Measurements from ENCODE around the gene FAM200B. TPM values are rescaled to one million over a fixed set of nuclear protein-coding genes. Genes with fewer than 3 reads are reported as not detected.

Gene FAM200B
- polyA plus RNA-seq, 1 of the 3 experiments (the other 2 are of a cell fraction), result 46.3 TPM

GRCh38 chr4:15717657-15718416, 36.2 kb downstream of the FAM200B start:
- Histone ChIP-seq H3K4me2 (no peak overlapping the region), H3K27ac (ENCODE audit: low read depth in 2 of 2, low read length in 1 of 2) (no peak overlapping the region), H3K4me1 (ENCODE audit: control insufficient read depth in 1 of 2, insufficient read depth in 2 of 2, low read depth in 1 of 2, low read length in 1 of 2) (peaks cover 0 to 13% of the 10 kb centered on the region in 2 experiments; a peak in 2 of 4 replicates), H4K20me1 (ENCODE audit: insufficient read depth) (no peaks in the 10 kb centered on the region), H3K27me3 (ENCODE audit: insufficient read depth) (no peaks in the 10 kb centered on the region), H3K4me3 (ENCODE audit: low read depth in 2 of 2, low read length in 1 of 2) (no peak overlapping the region), H2AFZ (ENCODE audit: low read depth) (peak overlapping the region; percentile 12), H3F3A (replicated peaks; ENCODE audit: insufficient read depth) (no peaks in the 10 kb centered on the region), H3K79me2 (ENCODE audit: insufficient read depth) (no peaks in the 10 kb centered on the region), H3K36me3 (replicated peaks in 1 of 2; ENCODE audit: control insufficient read depth in 1 of 2, insufficient read depth in 2 of 2, low read length in 1 of 2) (no peaks in the 10 kb centered on the region), H3K9ac (no peak overlapping the region), H3K9me2 (no peaks in the 10 kb centered on the region), H3K9me3 (no peaks in the 10 kb centered on the region)
- WGBS (ENCODE audit: low lambda C conversion rate), result 94% methylated on average over 3 of the region's 3 CpGs
- CTCF ChIA-PET, result interaction anchor here (0.7 to 3.8 kb wide), 3 partner anchors 33 to 238 kb away, joined by 3 to 14 read pairs (median 3); no protein-coding TSS in a partner anchor
- no peak for DNase-seq
- POLR2A ChIA-PET, result no interaction called here
- no peak for TF ChIP-seq NFIC (IDR thresholded peaks at IDR 0.05; ENCODE audit: borderline replicate concordance)
- TF ChIP-seq SMC3 (IDR thresholded peaks at IDR 0.05; ENCODE audit: low read depth, low read length), result no peak
- no peak for TF ChIP-seq MEF2A (IDR thresholded peaks at IDR 0.05; ENCODE audit: borderline replicate concordance, low read depth)
- no peak for TF ChIP-seq GATA2 (CRISPR knock-in tag; IDR thresholded peaks at IDR 0.05)
- no peak for TF ChIP-seq TAF1 (IDR thresholded peaks at IDR 0.05; ENCODE audit: borderline replicate concordance, low read depth, low read length)
- TF ChIP-seq USF2 (IDR thresholded peaks at IDR 0.05; ENCODE audit: borderline replicate concordance, low read depth, low read length), result no peak

GRCh38 chr4:15718465-15718864, 36.8 kb downstream of the FAM200B start:
- ChIA-PET CTCF (interaction anchor here (3.8 kb wide), 1 partner anchor 87 kb away, joined by 14 read pairs; no protein-coding TSS in a partner anchor), POLR2A (no interaction called here)
- DNase-seq, result no peak
- H3K4me3 ChIP-seq (ENCODE audit: low read depth in 2 of 2, low read length in 1 of 2), result no peak overlapping the region
- no peaks in the 10 kb centered on the region for H3K27me3 ChIP-seq (ENCODE audit: insufficient read depth)
- no peak overlapping the region for H3K27ac ChIP-seq (ENCODE audit: low read depth in 2 of 2, low read length in 1 of 2)
- H4K20me1 ChIP-seq (ENCODE audit: insufficient read depth), result no peaks in the 10 kb centered on the region
- 89% methylated on average over 5 of the region's 5 CpGs for WGBS (ENCODE audit: low lambda C conversion rate)
- no peaks in the 10 kb centered on the region for H3K79me2 ChIP-seq (ENCODE audit: insufficient read depth)
- no peak overlapping the region for H3K9ac ChIP-seq
- no peaks in the 10 kb centered on the region for H3F3A ChIP-seq (replicated peaks; ENCODE audit: insufficient read depth)
- no peak overlapping the region for H3K4me2 ChIP-seq
- H2AFZ ChIP-seq (ENCODE audit: low read depth), result no peak overlapping the region
- no peaks in the 10 kb centered on the region for H3K9me3 ChIP-seq
- peaks cover 0 to 13% of the 10 kb centered on the region in 2 experiments; a peak in 2 of 4 replicates for H3K4me1 ChIP-seq (ENCODE audit: control insufficient read depth in 1 of 2, insufficient read depth in 2 of 2, low read depth in 1 of 2, low read length in 1 of 2)
- H3K9me2 ChIP-seq, result no peaks in the 10 kb centered on the region
- H3K36me3 ChIP-seq (replicated peaks in 1 of 2; ENCODE audit: control insufficient read depth in 1 of 2, insufficient read depth in 2 of 2, low read length in 1 of 2), result no peaks in the 10 kb centered on the region
- no peak for TF ChIP-seq SMC3 (IDR thresholded peaks at IDR 0.05; ENCODE audit: low read depth, low read length)
- TF ChIP-seq EZH2phosphoT487 (IDR thresholded peaks at IDR 0.05; ENCODE audit: borderline replicate concordance, low read depth), result no peak
- TF ChIP-seq NRF1 (IDR thresholded peaks at IDR 0.05; ENCODE audit: low read depth, low read length), result no peak
- no peak for TF ChIP-seq ELF1 (IDR thresholded peaks at IDR 0.05)
- no peak for TF ChIP-seq PBX3 (IDR thresholded peaks at IDR 0.05)
- TF ChIP-seq TCF12 (IDR thresholded peaks at IDR 0.05), result no peak
- TF ChIP-seq USF1 (IDR thresholded peaks at IDR 0.05; ENCODE audit: borderline replicate concordance, low read depth), result no peak
- TF ChIP-seq TEAD4 (IDR thresholded peaks at IDR 0.05; ENCODE audit: borderline replicate concordance, insufficient read depth), result no peak
- no peak for TF ChIP-seq GABPA (IDR thresholded peaks at IDR 0.05; ENCODE audit: low read depth)
- no peak for TF ChIP-seq CTCF (IDR thresholded peaks at IDR 0.05)
- TF ChIP-seq YY1 (IDR thresholded peaks at IDR 0.05; ENCODE audit: low read depth), result no peak
- TF ChIP-seq FOXM1 (IDR thresholded peaks at IDR 0.05; ENCODE audit: low read depth), result no peak
- no peak for TF ChIP-seq EP300 (IDR thresholded peaks at IDR 0.05; ENCODE audit: borderline replicate concordance in 1 of 2, low read depth in 1 of 2, low read length in 1 of 2)
- no peak for TF ChIP-seq POLR2AphosphoS5 (IDR thresholded peaks at IDR 0.05; ENCODE audit: low read depth, low read length)
